Measurements from ENCODE around the gene LRBA.
"Not testable (repeated sequence)": the region's sequence is repeated elsewhere in the genome, so short reads cannot be mapped to it uniquely, and the experiment has no call there.

Gene LRBA

DNA sequence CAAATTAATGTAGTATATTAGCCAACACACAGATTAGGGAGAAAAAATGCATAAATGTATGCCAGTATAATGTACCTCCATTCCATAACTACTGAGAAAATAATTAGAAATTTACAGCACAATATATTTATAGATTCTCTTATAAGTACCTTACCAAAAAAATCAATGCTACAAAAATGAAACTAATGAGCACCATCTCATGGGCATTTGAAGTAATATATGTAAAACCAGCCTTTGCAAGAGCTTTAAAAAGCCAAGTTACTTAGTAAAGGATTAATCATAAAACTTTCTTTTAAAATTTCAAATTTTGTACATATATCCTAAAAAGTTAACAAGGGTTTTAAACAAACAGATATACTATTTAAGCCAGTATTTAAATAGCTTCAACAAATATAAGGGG lies 43.2 kb downstream of the LRBA start:
- Histone ChIP-seq H2BK12ac (ENCODE audit: low read length in 2 of 2) (no peak overlapping the region), H2BK120ac (ENCODE audit: low read depth, low read length) (no peak overlapping the region), H4K91ac (ENCODE audit: low read length) (no peak overlapping the region), H2BK15ac (ENCODE audit: low read depth, poor library complexity, severe bottlenecking) (no peak overlapping the region), H2AFZ (ENCODE audit: low read depth, low read length) (no peak overlapping the region), H3K4me2 (ENCODE audit: low read length, poor library complexity, severe bottlenecking) (no peak overlapping the region), H3K27me3 (ENCODE audit: control insufficient read depth in 1 of 2, insufficient read depth in 1 of 2, low read length in 2 of 2) (no peaks in the 10 kb centered on the region), H3K14ac (ENCODE audit: low read length in 2 of 2) (no peak overlapping the region), H3K9me3 (ENCODE audit: control insufficient read depth, low read length) (no peaks in the 10 kb centered on the region), H3K4ac (ENCODE audit: low read depth in 1 of 2, low read length in 2 of 2) (no peak overlapping the region), H3K36me3 (ENCODE audit: control insufficient read depth in 1 of 2, insufficient read depth in 2 of 2, low read depth in 1 of 2, low read length in 2 of 2) (no peaks in the 10 kb centered on the region), H3K79me1 (replicated peaks; ENCODE audit: low read length, poor library complexity, severe bottlenecking) (peaks cover 21% of the 10 kb centered on the region), H3K27ac (ENCODE audit: low read length, poor library complexity, severe bottlenecking) (no peak overlapping the region), H3K4me3 (ENCODE audit: insufficient read depth in 1 of 2, low read depth in 1 of 2, low read length in 2 of 2) (no peak overlapping the region), H3K23ac (ENCODE audit: low read length in 2 of 2) (no peak overlapping the region), H2AK5ac (ENCODE audit: low read length, severe bottlenecking) (no peak overlapping the region), H4K8ac (ENCODE audit: low read length) (no peak overlapping the region), H3K9ac (ENCODE audit: low read length) (peak overlapping the region; percentile 2), H2BK5ac (ENCODE audit: low read depth, low read length, poor library complexity, severe bottlenecking) (no peak overlapping the region), H3K4me1 (ENCODE audit: control insufficient read depth, insufficient read depth, low read depth, low read length) (no peaks in the 10 kb centered on the region), H3K18ac (ENCODE audit: low read depth in 1 of 2, low read length in 2 of 2) (no peak overlapping the region)
- DNase-seq = no peak

DNA sequence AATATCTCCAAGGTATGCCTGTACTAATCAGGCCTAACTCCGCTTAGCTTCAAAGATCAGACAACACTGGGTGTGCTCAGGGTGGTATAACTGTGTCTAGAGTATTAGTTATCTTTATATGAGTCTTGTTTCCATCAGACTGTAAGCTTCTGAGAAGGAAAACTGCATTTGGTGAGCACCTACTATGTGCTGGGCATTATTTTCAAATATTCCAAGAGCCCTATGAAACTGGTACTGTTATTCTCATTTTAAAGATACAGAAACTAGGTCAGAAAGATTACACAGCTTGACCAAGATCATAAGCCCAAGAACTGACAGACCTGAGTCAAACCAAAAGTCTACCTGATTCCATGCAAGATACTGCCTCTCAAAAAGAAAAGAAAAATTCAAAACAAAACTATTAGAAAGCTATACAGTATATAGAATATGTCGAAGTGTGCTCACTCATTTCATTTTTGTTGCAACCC lies 44.4 kb downstream of the LRBA start:
- Histone ChIP-seq H2BK15ac (ENCODE audit: low read depth, poor library complexity, severe bottlenecking) (no peak overlapping the region), H3K27ac (ENCODE audit: low read length, poor library complexity, severe bottlenecking) (no peak overlapping the region), H3K23ac (ENCODE audit: low read length in 2 of 2) (no peak overlapping the region), H3K9ac (ENCODE audit: low read length) (no peak overlapping the region), H3K4me1 (ENCODE audit: control insufficient read depth, insufficient read depth, low read depth, low read length) (no peaks in the 10 kb centered on the region), H3K27me3 (ENCODE audit: control insufficient read depth in 1 of 2, insufficient read depth in 1 of 2, low read length in 2 of 2) (no peaks in the 10 kb centered on the region), H3K79me1 (replicated peaks; ENCODE audit: low read length, poor library complexity, severe bottlenecking) (peaks cover 17% of the 10 kb centered on the region), H3K9me3 (ENCODE audit: control insufficient read depth, low read length) (no peaks in the 10 kb centered on the region), H2AFZ (ENCODE audit: low read depth, low read length) (no peak overlapping the region), H3K4me2 (ENCODE audit: low read length, poor library complexity, severe bottlenecking) (no peak overlapping the region), H2AK5ac (ENCODE audit: low read length, severe bottlenecking) (no peak overlapping the region), H4K8ac (ENCODE audit: low read length) (no peak overlapping the region), H3K14ac (ENCODE audit: low read length in 2 of 2) (no peak overlapping the region), H3K4me3 (ENCODE audit: insufficient read depth in 1 of 2, low read depth in 1 of 2, low read length in 2 of 2) (no peak overlapping the region), H3K36me3 (ENCODE audit: control insufficient read depth in 1 of 2, insufficient read depth in 2 of 2, low read depth in 1 of 2, low read length in 2 of 2) (no peaks in the 10 kb centered on the region), H3K18ac (ENCODE audit: low read depth in 1 of 2, low read length in 2 of 2) (no peak overlapping the region), H2BK5ac (ENCODE audit: low read depth, low read length, poor library complexity, severe bottlenecking) (no peak overlapping the region), H3K4ac (ENCODE audit: low read depth in 1 of 2, low read length in 2 of 2) (no peak overlapping the region), H2BK12ac (ENCODE audit: low read length in 2 of 2) (no peak overlapping the region), H4K91ac (ENCODE audit: low read length) (no peak overlapping the region), H2BK120ac (ENCODE audit: low read depth, low read length) (no peak overlapping the region)
- DNase-seq = no peak
- WGBS = 100% methylated on average over 1 of the region's 2 CpGs

- no peak for DNase-seq
- no peak overlapping the region for H3K14ac ChIP-seq (ENCODE audit: low read length in 2 of 2)
- no peak overlapping the region for H3K4ac ChIP-seq (ENCODE audit: low read depth in 1 of 2, low read length in 2 of 2)
- no peak overlapping the region for H3K4me3 ChIP-seq (ENCODE audit: insufficient read depth in 1 of 2, low read depth in 1 of 2, low read length in 2 of 2)
- no peak overlapping the region for H2BK5ac ChIP-seq (ENCODE audit: low read depth, low read length, poor library complexity, severe bottlenecking)
- no peak overlapping the region for H3K27ac ChIP-seq (ENCODE audit: low read length, poor library complexity, severe bottlenecking)
- no peaks in the 10 kb centered on the region for H3K27me3 ChIP-seq (ENCODE audit: control insufficient read depth in 1 of 2, insufficient read depth in 1 of 2, low read length in 2 of 2)
- H3K18ac ChIP-seq (ENCODE audit: low read depth in 1 of 2, low read length in 2 of 2) = no peak overlapping the region
- H3K4me2 ChIP-seq (ENCODE audit: low read length, poor library complexity, severe bottlenecking) = no peak overlapping the region
- no peak overlapping the region for H3K9ac ChIP-seq (ENCODE audit: low read length)
- H3K23ac ChIP-seq (ENCODE audit: low read length in 2 of 2) = no peak overlapping the region
- no peaks in the 10 kb centered on the region for H3K36me3 ChIP-seq (ENCODE audit: control insufficient read depth in 1 of 2, insufficient read depth in 2 of 2, low read depth in 1 of 2, low read length in 2 of 2)
- H3K4me1 ChIP-seq (ENCODE audit: control insufficient read depth, insufficient read depth, low read depth, low read length) = no peaks in the 10 kb centered on the region
- no peak overlapping the region for H2BK15ac ChIP-seq (ENCODE audit: low read depth, poor library complexity, severe bottlenecking)
- H2AFZ ChIP-seq (ENCODE audit: low read depth, low read length) = no peak overlapping the region
- no peaks in the 10 kb centered on the region for H3K9me3 ChIP-seq (ENCODE audit: control insufficient read depth, low read length)
- no peak overlapping the region for H4K91ac ChIP-seq (ENCODE audit: low read length)
- H3K79me1 ChIP-seq (replicated peaks; ENCODE audit: low read length, poor library complexity, severe bottlenecking) = peaks cover 17% of the 10 kb centered on the region
- H2BK120ac ChIP-seq (ENCODE audit: low read depth, low read length) = no peak overlapping the region
- no peak overlapping the region for H4K8ac ChIP-seq (ENCODE audit: low read length)
- H2AK5ac ChIP-seq (ENCODE audit: low read length, severe bottlenecking) = no peak overlapping the region
- no peak overlapping the region for H2BK12ac ChIP-seq (ENCODE audit: low read length in 2 of 2)
These were observed 50.3 kb downstream of the LRBA start for GRCh38 chr4:150964754-150965153.

- H4K8ac ChIP-seq (ENCODE audit: low read length); H2AFZ ChIP-seq (ENCODE audit: low read depth, low read length): not testable (repeated sequence)
- 96% methylated on average over 47 of the region's 47 CpGs for WGBS
These were observed 51.3 kb downstream of the LRBA start for GRCh38 chr4:150963602-150964345.

More at GRCh38 chr4:150963602-150964345, 51.3 kb downstream of the LRBA start:
- H3K27ac ChIP-seq (ENCODE audit: low read length, poor library complexity, severe bottlenecking); H3K36me3 ChIP-seq (ENCODE audit: control insufficient read depth in 1 of 2, insufficient read depth in 2 of 2, low read depth in 1 of 2, low read length in 2 of 2); H3K4ac ChIP-seq (ENCODE audit: low read depth in 1 of 2, low read length in 2 of 2); DNase-seq; H3K18ac ChIP-seq (ENCODE audit: low read depth in 1 of 2, low read length in 2 of 2); H2BK5ac ChIP-seq (ENCODE audit: low read depth, low read length, poor library complexity, severe bottlenecking); H3K9me3 ChIP-seq (ENCODE audit: control insufficient read depth, low read length); H2BK120ac ChIP-seq (ENCODE audit: low read depth, low read length); H2BK15ac ChIP-seq (ENCODE audit: low read depth, poor library complexity, severe bottlenecking); H3K27me3 ChIP-seq (ENCODE audit: control insufficient read depth in 1 of 2, insufficient read depth in 1 of 2, low read length in 2 of 2); H2AK5ac ChIP-seq (ENCODE audit: low read length, severe bottlenecking); H3K9ac ChIP-seq (ENCODE audit: low read length); H3K14ac ChIP-seq (ENCODE audit: low read length in 2 of 2); H3K4me2 ChIP-seq (ENCODE audit: low read length, poor library complexity, severe bottlenecking); H3K4me3 ChIP-seq (ENCODE audit: insufficient read depth in 1 of 2, low read depth in 1 of 2, low read length in 2 of 2); H3K23ac ChIP-seq (ENCODE audit: low read length in 2 of 2); H3K4me1 ChIP-seq (ENCODE audit: control insufficient read depth, insufficient read depth, low read depth, low read length); H2BK12ac ChIP-seq (ENCODE audit: low read length in 2 of 2): not testable (repeated sequence)
- Histone ChIP-seq H4K91ac (ENCODE audit: low read length) (peak overlapping the region; percentile 50), H3K79me1 (replicated peaks; ENCODE audit: low read length, poor library complexity, severe bottlenecking) (peaks cover 16% of the 10 kb centered on the region)
